ENCODE data around the gene EMP1.

EMP1 gene

DNA sequence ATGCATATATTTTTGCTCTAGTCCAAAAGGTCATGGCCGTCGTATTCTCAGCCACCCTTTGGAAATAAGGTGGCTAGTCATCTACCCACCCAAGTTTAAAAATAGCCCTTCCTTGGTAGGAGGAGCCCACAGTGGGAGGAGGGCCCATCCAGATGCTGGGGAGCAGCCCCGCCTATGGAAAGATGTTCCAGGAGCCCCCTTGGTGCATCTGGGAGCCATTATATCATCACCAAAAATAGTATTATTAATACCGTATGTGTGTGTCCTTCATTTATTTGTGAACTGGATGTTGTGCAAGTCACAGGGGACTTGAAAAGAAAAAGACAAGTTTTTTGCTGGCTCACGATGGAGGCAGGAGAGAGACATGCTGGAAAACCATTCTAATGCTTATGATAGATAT lies 34.0 kb downstream of the EMP1 start:
- TF ChIP-seq, protein P1, sequence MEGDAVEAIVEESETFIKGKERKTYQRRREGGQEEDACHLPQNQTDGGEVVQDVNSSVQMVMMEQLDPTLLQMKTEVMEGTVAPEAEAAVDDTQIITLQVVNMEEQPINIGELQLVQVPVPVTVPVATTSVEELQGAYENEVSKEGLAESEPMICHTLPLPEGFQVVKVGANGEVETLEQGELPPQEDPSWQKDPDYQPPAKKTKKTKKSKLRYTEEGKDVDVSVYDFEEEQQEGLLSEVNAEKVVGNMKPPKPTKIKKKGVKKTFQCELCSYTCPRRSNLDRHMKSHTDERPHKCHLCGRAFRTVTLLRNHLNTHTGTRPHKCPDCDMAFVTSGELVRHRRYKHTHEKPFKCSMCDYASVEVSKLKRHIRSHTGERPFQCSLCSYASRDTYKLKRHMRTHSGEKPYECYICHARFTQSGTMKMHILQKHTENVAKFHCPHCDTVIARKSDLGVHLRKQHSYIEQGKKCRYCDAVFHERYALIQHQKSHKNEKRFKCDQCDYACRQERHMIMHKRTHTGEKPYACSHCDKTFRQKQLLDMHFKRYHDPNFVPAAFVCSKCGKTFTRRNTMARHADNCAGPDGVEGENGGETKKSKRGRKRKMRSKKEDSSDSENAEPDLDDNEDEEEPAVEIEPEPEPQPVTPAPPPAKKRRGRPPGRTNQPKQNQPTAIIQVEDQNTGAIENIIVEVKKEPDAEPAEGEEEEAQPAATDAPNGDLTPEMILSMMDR (IDR thresholded peaks at IDR 0.05): no peak

DNA sequence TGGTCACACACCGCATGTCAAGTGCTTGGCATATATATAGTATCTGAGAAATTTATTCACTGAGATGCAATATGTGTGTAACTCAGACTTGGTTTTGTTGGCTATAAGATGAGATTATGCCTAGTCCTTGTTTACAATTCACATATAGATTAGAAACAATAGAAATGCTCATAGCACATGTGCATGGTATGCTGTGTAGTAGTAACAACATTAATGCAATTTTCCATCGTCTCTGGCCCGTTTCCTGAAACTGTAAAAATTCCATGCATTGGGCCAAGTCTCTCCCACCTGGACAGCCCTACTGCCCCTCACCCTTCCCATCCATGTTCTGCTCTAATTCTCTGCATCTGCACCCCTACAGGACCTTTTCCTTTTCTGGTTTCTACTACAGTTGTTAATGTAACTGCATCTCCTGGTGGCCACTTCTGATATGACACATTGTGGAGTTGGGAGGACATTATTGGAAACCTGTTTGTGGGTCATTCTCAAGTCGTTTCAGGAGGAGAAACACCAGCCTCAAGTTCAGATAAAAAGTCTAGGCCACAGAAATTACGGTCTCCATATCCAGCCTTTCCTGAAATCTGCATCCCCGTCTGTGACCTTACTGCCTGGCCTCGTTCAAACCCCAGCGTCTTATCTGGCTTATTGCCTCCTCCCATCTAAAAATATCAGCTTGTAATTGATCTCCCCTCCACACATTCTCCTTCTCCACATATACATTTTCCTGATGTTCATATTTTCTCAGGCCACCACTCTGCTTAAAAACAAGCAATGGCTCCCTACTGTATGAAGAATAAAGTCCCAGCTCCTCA lies 37.5 kb downstream of the EMP1 start:
- TF ChIP-seq, protein P1 (IDR thresholded peaks at IDR 0.05): peak; percentile 81

DNA sequence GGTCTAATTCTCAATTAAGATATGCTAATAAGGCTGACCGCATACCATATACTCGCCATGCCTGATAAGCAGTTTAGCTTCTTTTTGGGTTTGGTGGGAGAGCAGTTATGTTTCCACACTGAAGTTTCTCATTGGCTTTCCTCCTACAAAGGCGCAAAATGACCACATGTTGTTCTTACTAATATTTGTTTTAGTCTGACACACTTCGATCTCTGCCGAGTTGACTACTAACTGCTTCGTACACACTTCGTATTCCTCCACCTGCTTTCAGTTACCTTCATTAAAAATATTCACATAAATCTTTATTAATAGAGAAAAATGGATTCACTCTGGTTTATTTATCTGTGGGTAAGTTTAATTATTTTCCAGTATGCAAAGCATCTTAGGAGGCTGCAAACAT lies 41.7 kb downstream of the EMP1 start:
- TF ChIP-seq, protein P1 (IDR thresholded peaks at IDR 0.05): no peak

DNA sequence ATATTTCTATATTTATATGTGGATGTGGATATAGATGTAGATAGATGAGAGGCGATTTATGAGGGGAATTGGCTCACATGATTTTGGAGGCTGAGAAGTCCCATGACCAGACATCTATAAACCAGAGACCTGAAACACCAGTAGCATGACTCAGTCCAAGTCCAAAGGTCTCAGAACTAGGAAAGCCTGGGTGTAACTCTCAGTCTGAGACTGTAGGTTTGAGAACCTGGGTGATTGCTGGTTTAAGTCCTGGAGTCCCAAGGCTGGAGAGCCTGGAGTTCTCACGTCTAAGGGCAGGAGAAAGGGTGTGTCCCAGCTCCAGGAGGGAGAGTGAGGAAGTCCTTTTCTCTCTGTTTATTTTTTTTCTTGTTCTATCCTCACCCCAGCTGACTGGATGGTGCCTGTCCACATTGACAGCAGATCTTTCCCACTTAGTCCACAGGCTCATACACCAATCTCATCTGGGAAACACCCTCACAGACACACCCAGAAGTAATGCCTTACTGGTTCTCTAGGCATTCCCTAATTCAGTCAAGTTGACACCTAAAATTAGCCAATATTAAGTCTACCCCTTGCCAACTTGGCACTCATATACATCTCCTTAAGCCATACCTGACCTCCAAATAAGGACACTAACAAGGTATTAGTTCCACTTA lies 45.4 kb downstream of the EMP1 start:
- TF ChIP-seq, protein P1 (IDR thresholded peaks at IDR 0.05): no peak

DNA sequence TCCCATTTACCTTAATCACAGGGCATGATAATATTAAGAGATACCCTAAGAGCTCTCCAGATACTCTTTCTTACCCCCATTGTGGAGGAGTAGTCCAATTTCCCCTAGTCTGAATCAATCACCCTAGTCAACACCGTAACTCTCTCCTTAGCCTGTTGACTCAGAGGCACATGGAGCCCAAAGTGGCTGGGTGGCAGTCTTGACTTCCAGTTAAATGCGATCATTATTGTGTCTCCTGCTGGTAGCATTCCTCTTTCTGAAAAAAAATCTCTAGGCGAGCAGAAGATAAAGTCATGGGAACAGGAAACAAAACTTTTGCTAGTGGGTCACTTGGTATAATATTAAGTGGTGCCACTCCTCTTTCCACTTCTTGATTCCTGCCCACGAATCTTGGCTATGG lies 46.4 kb downstream of the EMP1 start:
- TF ChIP-seq, protein P1 (IDR thresholded peaks at IDR 0.05): no peak

DNA sequence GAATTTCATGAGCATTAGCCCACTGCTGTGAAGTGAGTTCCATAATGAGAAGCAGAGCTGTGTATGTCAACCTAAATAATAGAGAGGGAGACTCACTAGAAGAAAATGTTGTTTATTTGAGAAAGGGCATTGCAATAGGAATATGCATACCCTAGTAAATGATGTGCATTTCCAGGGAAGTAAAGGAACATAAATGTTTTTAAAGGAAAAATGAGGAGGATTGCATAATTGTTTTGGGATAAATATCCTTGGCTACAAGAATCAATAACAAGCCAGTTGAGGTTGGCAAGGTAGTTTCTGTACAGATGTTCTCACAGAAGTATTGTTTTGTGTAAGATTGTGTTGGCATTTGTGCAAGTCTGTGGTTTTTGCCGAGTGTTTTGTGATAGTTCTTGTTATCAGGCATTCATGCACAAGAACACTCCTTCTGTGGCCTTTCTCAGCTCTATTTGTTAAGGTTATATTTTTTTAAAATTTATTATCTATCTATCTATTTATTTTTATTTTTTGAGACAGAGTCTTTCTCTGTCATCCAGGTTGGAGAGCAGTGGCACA lies 47.1 kb downstream of the EMP1 start:
- TF ChIP-seq, protein P1 (IDR thresholded peaks at IDR 0.05): no peak

DNA sequence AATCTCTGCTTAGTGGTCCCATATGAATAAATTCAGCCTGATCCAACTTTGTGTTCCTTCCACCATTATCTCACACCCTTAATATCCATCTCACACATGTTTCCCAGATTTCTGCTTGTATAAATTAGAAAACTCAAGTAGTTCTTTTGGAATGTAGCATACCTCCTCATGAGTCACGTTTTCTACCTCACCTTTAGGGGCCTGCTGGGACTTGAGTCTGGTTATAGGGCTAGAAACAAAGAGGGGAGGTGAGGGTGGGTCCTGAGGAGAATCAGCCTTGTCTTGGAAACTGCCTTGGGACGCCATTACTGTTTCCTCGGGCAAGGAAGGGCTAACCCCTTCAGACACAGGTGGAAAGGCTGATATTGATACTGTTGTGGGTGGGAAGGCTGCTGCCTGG lies 51.1 kb downstream of the EMP1 start:
- TF ChIP-seq, protein P1 (IDR thresholded peaks at IDR 0.05): no peak

Data from LNCAP (cell line).